HG03025 (cell line): ENCODE measurements around the gene ATP5PD.

Experiments used
- ATAC-seq: cut with Tn5 transposase; IDR thresholded peaks from one replicate; pipeline ENCODE4 v1.9.1; 2021; ENCODE audit warnings: mild to moderate bottlenecking, moderate library complexity; ENCODE audit not compliant: unreplicated experiment, low FRiP score

Gene ATP5PD

DNA sequence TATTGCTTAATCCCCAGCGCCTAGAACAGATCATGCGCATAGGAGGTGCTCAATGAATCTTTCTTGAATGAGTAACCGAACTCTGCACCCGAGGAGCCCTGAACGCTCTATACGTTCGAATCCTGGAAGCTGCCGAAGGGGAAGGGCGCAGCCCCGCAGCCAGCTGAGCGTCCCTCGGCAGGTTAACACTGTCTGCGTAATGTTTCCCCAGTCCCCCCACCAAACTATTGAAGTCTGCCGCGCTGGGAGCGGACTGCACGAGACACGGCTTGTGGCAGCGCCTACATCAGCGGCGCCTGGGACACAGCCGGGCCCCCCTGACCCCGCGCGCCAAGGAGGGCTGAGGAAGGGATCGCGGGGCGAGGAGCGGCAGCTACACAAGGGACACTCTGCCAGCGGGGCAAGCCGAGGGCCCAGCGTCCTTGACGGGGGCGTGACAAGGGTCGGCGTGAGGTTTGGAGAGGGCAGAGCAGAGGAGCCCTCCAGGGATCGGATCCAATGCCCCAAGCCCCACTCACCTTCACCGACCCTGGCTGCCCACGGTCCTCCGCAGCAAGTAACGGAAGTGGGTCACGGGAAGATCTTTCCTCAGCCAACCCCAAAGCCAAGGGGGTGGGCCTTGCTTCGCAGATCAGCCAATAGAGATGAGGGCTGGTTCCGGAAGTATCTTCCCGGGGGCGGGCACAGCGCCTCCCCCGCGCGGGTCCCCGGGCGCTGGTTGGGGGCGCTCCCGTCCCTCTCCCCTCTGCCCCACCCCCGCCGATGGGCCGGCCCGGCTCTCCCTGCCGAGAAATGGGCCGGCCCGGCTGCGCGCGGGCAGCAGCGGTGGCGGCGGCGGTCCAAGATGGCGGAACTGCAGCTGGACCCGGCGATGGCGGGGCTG, at the start of gene ATP5PD, which contains the start of gene KCTD2:
TSS of gene ATP5PD (minus strand) at position 563 of the 883 bp plus-strand sequence. CDS start 4,319 bp downstream, outside the sequence.
TSS of gene KCTD2 (plus strand) at position 819 of the 883 bp plus-strand sequence. CDS start at position 845, 26 bp downstream.
- ATAC-seq: peak; percentile 90

DNA sequence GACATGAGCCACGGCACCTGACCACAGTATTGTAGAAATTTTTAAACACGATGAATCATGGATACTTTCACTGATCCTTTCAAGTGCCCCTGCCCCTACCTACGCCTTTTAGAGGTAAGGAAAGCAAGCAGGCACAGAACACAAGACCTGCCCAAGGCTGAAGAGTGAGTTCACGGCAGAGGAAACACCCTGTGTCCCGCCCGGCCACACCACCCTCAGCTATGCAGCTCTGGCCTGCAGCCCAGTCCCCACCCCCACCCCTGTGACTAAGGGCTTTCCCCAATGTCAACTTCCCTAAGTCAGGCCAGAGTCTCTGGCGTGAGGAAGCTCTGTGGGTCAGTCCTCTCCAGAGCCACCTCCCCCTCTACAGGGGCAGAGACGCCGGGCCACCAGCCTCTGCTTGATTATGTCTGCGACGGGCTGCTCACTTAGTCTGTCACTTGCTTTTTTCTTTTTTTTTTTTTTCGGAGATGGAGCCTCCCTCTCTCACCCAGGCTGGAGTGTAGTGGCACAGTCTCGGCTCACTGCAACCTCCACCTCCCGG, 49.4 kb upstream of the ATP5PD start:
- no peak for ATAC-seq

DNA sequence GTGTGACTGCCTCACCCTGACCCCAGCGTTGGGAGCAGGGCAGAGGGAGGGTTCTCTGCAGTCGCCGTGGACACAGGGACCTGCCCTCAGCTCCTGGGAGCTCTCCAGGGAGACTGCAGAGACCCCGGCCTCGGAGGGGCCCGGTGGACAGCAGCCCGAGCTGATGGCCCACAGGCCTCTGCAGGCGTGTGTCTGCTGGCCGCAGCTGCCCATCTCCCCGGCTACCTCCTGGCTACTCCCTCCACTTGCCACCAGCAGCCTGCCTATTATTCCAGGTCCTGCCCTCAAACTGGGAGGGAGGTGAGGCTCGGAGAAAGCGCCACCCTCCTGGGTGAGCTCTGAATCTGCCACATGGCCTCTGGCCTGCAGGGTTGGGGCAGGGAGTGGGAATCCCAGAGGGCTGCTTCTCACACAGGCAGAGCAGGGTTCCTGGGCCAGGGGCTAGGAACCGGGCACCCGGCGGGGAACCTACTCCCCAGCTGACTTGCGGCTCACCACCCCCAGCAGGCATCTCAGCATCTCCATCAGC, 48.2 kb upstream of the ATP5PD start:
- ATAC-seq: no peak

DNA sequence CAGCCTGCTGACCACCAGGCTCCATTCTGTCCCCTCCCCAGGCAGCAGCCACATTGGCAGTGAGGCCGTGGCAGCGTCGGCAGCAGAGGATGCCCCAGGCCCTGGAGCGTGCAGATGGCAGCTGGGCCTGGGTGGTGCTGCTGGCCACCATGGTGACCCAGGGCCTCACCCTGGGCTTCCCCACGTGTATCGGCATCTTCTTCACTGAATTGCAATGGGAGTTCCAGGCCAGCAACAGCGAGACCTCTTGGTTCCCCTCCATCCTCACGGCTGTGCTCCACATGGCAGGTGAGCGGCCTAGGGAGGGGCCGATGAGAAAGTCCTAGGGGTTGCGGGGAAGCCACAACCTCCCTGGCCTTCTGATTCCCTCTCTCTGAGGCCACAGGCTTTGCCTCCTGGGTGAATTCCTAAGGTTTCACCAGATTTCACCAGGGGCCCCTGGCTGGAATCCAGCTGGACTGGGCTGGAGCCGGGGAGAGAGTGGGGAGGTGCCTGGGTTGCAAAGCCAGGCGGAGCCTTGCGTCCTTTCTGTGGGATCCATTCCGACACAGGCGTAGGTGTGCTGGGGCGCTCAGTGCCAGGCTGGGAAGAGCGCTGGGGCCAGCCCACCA, 46.9 kb upstream of the ATP5PD start:
- ATAC-seq: no peak

DNA sequence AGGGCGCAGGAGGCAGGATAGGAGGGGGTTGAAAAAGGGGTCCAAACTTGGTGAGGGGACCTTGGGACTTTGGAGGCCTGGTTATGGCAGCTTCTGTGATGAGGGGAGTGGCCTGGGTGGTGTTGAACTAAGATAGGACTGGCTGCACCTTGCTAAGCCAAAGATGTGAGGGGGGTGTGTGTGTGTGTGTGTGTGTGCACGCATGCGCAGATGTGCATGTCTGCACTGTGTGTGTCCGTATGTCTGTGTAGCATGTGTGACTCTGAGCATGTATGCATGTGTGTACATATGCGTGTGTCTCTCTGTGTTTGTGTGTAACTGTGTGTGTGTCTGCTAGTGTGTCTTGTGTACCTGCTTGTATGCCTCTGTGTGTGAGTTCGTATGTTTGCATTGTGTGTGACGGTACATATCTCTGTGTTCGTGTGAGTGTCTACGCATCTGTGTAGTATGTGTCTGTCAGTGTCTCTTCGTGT, 45.1 kb upstream of the ATP5PD start:
- ATAC-seq: no peak

DNA sequence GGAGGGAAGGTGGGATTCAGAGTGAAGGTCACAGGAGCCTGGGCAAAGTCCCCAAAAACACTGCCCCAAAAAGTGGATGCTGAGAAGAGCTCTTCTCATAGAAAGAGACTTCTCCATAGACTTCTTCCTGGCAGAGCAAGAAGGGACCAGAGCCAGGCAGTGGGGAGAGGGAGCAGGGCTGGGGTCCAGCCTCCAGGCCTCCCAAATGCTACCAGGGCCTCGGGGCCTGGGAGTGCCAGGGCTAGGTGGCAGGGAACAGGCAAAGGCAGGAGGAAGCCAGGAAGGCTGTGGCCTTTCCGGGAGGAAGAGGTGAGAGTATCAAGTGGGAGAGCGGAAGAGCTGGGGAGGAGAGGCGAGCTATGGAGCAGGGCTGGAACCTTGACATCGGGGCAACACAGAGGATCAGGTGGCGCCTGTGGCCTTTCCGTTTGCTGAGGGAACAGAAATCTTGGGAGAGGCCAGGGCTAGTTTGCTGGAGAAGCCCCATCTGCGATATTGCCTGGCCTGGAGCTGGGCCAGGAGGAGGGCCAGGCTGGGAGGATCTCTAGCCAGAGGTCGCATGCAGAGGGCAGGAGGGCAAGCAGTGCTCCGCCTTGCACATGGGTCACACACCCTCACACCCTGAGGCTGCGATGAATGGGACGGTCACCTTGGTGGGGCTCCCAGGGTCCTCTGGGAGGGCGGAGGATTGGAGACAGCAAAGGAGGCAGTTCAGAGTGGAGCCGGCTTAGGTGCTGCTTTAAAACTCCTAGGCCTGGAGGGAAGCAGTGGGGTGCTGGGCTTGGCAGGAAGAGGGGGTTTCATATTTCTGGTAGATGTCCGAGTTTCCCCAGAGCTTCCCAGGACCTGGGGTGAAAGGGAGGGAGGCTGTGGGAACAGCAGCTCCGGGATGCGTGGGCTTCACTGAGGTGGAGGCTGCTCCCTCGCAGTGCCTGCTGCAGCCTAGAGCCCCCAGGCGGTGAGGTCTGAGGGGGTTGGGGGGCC, 44.4 kb upstream of the ATP5PD start:
- no peak for ATAC-seq

DNA sequence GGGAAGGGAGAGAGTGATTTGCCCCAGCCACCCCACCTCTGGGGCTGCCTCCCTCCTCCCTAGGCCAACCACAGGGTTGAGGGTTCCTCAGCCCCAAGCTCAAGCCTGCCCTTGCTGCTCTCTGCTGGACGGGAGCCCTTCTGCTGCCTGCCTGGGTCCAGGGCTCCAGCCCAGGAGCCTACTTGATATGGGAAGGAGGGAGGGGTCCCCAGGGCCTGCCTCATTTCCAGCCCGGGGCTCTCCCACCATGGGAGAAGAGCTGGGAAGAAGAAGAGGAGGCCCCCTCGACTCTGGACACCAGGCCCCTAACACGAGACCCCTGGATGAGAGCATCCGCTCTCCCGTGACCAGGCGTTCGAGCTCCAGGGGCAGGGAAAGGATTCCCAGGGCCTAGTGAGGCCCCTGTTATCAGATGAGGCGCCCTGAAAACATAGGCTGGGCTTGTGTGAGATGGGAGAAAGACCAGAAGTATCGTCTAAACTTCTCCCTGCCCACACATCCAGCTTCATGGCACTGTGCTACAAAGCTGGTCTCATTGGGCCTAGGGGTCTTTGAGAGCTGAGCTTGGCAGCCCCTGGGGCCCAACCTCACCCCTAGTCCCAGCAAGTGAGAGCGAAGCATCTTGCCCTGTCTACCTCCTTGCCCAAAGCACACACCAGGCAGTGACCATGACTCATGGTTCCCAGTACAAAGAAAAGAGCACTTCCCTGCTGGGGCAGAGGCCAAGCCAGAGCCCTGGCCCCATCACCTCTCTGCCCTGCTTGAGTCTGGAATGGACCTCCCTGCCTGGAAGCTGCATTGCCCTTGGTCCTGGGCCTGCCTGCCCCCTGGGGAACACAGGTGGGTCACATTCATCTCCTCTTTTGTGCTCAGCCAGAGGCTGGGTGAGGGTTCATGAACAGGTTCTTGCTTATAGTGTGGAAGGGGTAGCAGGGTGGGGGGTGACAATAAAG, 42.0 kb upstream of the ATP5PD start:
- ATAC-seq: no peak

DNA sequence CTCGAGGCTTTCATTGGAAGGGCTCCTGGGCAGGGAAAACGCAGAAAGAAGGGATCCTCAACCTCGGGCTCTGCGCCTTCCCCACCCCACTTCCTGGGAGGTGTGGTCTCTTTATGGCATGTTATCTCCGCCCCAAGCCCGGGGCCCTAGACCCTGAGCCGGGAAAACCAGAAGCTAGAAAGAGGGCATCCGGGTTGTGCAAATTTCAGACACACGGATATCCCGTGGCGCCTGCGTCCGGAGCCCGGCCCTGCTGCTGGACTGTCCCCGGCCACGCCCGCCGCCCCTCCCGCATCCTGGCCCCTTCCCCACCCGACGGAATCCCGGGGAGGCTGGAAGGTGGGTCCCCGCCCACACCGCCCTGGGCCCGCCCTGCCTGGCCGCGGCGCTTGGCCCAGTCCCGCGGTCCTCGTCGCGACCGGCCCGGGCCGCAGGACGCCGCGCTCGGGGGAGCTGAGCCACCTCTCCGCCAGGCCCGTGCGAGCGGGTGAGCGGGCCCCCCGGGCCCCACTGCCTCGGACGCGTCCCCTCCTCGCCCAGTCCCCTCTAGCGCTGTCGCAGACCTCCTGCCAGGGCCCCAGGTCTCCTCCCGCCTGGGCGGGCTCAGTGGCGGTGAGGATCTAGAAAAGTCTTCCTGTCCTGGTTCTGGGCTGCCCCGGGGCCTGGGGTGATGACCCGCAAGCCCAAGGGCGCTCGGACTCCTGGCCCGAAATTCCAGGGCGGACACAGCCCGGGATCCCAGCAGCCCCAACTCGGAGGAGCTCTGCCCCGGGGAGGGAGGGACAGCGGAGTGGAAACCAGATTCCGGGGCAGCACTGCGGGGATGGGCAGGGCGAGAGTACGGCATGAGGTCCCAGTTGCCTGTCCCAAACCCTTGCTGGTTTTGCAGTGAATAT, 41.0 kb upstream of the ATP5PD start, which contains the start of gene SLC16A5:
TSS of gene SLC16A5 (plus strand) at position 397 of the 896 bp plus-strand sequence. CDS start 5,683 bp downstream, outside the sequence.
- ATAC-seq: no peak

DNA sequence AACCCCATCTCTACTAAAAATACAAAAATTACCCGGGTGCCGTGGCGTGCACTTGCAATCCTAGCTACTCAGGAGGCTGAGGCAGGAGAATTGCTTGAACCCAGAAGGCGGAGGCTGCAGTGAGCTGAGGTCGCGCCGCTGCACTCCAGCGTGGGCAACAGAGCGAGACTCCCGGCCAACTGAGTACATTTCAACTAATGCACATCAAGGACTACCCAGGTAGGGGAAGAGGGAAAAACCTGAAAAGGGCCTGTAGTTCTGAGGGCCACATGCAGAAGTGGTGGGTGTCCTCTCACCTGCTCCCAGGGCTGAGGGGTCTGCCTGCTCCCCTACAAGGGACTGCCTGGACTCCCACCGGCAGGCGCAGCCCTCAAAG, 40.4 kb upstream of the ATP5PD start:
- ATAC-seq: no peak

DNA sequence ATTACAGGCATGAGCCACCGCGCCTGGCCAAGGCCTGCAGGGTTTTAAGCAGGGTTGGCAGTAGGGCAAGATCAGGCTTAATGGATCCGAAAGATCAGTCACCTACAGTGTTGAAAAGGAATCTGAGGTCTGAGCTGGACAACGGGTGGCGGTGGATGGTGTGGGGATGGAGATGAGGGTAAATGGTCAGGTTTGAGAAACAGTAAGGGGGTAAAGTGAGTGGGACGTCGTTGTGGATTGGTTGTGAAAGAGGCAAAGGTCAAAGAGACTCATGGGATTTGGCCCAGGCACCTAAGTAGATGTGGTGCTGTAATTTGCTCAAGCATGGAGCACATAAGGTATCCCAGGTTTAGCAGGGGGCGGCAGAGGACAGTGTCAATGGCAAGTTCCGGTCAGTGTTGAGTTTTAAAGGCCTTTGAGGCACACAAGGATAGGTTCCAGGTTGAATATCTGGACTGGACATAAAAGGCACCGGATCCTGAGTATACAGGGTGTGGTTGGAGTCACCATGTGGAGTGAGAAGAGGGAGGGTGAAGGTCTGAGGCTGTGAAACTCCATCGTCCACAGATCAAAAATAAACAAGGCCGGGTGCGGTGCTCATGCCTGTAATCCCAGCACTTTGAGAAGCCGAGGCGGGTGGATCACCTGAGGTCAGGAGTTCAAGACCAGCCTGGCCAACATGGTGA, 39.9 kb upstream of the ATP5PD start:
- no peak for ATAC-seq

DNA sequence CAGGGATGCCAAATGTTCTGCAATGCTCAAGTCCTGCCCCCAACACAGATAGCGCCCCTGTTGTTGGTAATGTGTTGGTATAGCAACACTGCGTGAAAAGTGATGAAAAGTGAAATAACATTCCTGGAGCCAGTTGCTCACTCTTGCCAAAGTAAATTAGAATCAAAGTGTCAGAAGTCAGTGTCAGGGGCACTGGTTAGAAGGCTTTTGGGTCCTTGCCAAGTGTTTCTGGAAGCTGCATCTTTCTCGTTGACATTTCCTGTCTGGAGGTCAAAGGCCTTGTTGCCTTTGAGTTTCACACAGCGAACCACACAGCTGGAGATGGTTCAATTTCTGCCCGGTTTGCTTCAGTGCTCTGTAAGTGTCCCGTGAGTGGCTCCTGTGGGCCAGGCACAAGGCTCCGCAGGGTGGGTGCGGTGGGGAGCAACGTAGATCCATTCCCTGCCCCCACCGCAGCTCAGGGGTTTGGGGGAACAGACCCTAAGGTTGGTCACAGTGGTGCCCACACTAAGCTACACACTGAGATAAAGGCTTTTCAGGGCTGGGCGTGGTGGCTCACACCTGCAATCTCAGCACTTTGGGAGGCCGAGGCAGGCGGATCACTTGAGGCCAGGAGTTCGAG, 37.4 kb upstream of the ATP5PD start:
- no peak for ATAC-seq

DNA sequence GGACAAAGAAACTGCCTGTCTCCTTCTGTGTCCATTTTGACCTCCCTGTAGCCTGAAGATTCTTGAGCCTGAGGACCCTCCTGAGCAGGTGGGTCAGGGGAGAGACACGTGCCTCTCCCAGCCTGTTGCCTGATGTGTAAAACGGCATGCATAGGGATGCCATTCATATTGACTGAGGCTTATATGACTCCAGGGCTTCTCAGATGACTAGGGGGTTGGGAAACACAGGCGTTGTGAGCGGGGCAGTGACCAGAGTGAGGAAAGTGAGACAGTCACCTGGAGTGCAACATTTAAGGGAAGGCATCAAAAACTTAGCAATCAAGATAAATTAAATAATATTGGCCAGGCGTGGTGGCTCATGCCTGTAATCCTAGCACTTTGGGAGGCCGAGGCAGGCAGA, 35.9 kb upstream of the ATP5PD start:
- ATAC-seq: no peak

DNA sequence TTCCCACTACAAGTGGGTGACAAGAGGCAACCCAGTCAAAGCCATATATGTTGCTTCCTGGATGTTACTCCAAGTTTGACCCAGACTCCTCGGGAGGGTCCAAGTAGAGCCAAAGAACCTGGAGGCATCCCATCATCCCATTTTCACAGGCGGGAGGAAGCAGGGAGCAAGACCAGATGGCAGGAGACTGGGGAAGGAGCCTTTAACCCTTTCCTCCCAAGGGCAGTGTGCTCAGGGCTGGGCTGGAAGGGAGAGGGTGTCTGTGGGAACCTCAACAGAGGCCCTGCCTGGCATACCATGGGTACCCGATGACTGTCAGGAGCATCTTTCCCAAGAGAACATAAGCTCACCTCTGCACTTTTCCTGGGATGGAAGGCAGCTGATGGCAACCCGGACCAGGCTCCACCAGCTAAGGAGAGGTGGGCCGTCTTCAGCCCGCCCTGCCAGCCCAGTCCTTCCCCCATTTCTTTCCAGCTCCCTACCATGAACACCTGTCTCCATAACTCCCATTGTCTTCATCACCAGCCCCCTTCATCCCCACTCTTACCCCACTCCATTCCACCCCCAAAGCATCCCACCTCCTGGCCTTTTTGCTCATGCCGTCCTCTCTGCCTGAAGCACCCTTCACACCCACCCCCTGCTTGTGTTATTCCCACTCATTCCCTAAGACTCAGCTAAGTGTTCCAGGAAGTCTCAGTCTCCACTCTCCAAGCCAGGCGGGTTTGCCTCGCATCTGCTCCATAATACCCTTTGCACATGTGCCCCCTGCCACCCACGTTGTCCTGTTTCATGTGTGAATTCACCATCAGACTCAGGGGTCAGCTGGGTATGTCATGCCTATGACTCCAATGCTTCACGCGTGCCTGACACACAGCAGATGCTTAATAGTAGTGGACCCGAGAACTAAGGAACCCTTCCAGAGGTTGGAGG, 35.1 kb upstream of the ATP5PD start:
- ATAC-seq: no peak

DNA sequence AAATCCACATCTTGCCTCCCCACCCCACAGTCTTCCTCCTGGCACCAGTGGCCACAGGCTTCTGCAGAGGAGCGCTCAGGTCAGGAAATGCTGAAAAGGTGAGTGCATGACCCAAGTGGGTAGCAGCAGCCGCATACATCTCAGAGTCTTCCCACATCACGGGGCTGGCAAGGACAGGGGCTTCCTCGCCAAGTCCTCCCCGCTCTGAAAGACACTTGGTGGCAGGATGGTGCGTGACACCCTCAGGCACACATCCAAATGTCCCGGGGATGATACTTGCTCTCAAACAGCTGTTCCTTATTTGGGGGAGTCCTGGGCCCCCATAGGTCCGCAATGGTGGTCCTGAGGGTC, 32.2 kb upstream of the ATP5PD start:
- no peak for ATAC-seq

DNA sequence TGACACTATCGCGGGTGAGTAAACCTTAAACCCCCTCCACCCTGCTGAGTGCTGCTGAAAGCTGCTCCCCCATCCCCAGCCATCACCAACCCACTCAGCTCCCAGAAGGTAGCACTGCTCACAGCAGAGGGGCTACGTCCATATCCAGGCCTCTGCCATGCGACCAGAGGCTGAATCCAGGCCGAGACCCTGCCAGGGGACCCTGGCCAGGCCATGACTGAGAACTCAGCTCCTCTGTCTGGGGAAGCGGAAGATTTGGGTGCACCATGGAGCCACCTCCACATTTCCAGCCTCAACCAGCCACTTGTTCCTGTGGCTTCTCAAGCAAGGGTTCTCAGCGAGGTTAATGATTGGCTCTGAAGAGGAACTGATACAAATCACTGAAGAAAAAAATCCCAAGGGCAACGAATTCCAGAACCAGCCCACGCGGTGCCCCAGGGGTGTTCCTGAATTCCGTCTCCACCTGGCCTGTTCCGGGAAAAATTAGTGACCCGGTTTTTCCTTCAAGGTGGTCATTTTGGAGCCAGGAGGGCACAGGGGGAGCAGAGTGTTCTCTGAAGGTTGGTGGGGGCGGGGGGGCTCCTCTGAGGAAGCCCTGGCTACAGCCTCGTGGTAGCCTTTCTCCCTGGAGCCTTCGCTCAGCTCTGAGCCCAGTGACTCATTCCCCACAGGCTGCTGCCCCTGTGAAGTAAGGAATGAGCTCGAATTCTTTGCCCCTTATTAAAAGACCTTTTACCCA, 31.7 kb upstream of the ATP5PD start:
- no peak for ATAC-seq
